ENCODE results near the gene GNMT.

Gene GNMT

DNA sequence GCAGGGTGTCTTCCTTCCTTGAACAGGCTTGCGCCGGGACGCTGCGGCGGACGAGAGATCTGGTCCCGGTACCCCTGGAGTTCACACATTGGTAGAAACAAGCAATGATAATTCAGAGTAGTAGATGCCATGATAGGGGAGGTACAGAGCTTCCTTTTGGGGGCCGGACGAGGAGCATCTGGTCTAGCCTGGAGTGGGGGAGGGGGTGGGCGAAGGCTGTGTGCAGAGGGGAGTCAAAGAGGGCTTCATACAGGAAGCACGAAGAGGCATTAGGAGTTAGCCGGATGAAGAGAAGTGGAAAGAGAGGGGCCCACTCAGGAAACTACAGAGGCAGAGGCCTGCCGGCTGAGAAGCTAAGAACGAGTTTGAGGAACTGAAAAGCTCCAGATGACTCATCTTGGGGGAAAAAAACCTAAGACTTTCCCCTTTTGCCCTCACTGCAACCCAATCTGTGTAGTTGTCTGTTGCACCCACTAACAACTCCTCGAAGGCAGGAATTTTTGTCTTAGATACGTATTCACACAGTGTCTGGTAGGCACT, 30.7 kb upstream of the GNMT start:
- Histone ChIP-seq H3K36me3 (ENCODE audit: insufficient read depth, low read length) (no peaks in the 10 kb centered on the region), H3K27ac (ENCODE audit: low read depth, low read length) (peak overlapping the region; percentile 82), H2AFZ (ENCODE audit: low read length, unreplicated experiment) (peak overlapping the region; percentile 93), H3K79me2 (ENCODE audit: control insufficient read depth, insufficient read depth, low read length, unreplicated experiment) (peaks cover 33% of the 10 kb centered on the region), H3K4me1 (ENCODE audit: control insufficient read depth, insufficient read depth, low read length, unreplicated experiment) (peaks cover 13% of the 10 kb centered on the region), H3K4me3 (ENCODE audit: low read depth, low read length) (peak overlapping the region; percentile 92), H3K27me3 (ENCODE audit: insufficient read depth, low read length) (no peaks in the 10 kb centered on the region)

DNA sequence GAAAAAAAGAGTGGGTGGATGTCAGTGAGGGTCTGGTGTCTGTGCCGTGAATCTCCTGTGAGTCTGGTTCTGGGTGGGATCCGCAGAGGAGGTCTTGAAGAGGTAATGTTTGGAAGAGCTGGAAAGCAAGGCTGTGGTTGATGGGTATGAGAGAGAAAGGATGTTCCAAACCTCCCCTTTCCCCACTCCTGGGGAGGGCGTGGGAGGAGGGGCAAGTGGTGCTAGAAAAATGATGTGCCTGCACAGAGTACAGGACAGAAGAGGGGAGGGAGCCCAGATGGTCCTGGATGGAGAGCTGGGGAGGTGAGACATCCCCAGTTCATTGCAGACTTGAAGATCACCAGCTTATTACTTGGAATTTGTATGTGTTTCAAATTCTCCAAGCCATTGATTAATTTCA, 28.1 kb upstream of the GNMT start:
- Histone ChIP-seq H3K79me2 (ENCODE audit: control insufficient read depth, insufficient read depth, low read length, unreplicated experiment) (peaks cover 33% of the 10 kb centered on the region), H3K4me3 (ENCODE audit: low read depth, low read length) (no peak overlapping the region), H3K36me3 (ENCODE audit: insufficient read depth, low read length) (peaks cover 5% of the 10 kb centered on the region; the same call in 1 of the 2 replicates), H3K4me1 (ENCODE audit: control insufficient read depth, insufficient read depth, low read length, unreplicated experiment) (peaks cover 13% of the 10 kb centered on the region), H3K27me3 (ENCODE audit: insufficient read depth, low read length) (no peaks in the 10 kb centered on the region), H2AFZ (ENCODE audit: low read length, unreplicated experiment) (no peak overlapping the region), H3K27ac (ENCODE audit: low read depth, low read length) (no peak overlapping the region)

DNA sequence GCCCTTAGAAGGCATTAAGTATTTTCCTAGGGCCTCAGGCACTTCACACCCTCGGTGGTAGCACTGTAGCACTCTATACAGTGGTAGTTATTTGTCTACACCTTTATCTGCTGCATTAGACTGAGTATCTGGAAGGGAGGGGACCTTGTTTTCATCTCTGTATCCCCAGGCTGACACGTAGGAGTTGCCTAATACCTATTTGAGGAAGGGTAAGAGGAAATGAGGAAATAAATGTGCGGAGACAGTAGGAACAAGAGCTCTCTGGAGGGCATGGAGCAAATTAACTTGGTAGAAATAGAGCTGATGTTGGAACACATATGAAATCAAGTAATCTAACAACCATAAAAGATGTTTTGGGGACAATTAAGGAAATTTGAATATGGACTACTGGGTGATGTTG, 27.3 kb upstream of the GNMT start:
- Histone ChIP-seq H3K36me3 (ENCODE audit: insufficient read depth, low read length) (peaks cover 5% of the 10 kb centered on the region; the same call in 1 of the 2 replicates), H3K79me2 (ENCODE audit: control insufficient read depth, insufficient read depth, low read length, unreplicated experiment) (peaks cover 33% of the 10 kb centered on the region), H3K27me3 (ENCODE audit: insufficient read depth, low read length) (no peaks in the 10 kb centered on the region), H3K4me3 (ENCODE audit: low read depth, low read length) (no peak overlapping the region), H2AFZ (ENCODE audit: low read length, unreplicated experiment) (no peak overlapping the region), H3K4me1 (ENCODE audit: control insufficient read depth, insufficient read depth, low read length, unreplicated experiment) (peaks cover 13% of the 10 kb centered on the region), H3K27ac (ENCODE audit: low read depth, low read length) (no peak overlapping the region)

DNA sequence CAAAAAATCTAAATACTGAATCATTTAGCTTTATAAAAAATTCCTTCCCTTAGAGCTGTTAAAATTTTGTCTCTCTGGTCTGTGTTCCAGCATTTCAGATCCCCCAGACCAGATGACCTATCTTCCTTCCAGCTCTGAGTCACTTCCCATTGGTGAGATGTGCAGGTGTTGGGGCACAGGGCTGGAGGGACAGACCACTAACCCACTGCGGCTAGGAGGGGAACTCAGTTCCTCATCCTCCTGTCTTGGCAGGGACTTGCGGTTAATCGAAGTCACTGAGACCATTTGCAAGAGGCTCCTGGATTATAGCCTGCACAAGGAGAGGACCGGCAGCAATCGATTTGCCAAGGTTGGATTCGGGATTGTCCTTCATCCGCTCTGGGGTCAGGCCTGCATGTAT, 25.2 kb upstream of the GNMT start:
- Histone ChIP-seq H2AFZ (ENCODE audit: low read length, unreplicated experiment) (no peak overlapping the region), H3K36me3 (ENCODE audit: insufficient read depth, low read length) (peaks cover 5% of the 10 kb centered on the region; the same call in 1 of the 2 replicates), H3K4me3 (ENCODE audit: low read depth, low read length) (no peak overlapping the region), H3K27ac (ENCODE audit: low read depth, low read length) (no peak overlapping the region), H3K27me3 (ENCODE audit: insufficient read depth, low read length) (no peaks in the 10 kb centered on the region), H3K4me1 (ENCODE audit: control insufficient read depth, insufficient read depth, low read length, unreplicated experiment) (peaks cover 8% of the 10 kb centered on the region), H3K79me2 (ENCODE audit: control insufficient read depth, insufficient read depth, low read length, unreplicated experiment) (peaks cover 31% of the 10 kb centered on the region)

DNA sequence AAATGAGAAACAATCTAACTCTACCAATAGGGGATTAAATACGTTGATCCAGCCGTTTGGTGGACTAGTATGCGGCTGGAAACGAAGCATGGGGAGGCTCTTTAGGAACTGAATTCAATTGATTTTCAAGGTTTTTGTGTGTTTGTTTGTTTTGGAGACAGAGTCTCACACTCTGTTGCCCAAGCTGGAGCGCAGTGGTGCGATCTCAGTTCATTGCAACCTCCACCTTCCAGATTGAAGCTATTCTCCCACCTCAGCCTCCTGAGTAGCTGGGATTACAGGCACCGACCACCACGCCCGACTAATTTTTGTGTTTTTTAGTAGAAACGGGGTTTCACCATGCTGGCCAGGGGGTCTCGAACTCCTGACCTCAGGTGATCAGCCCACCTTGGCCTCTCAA, 24.2 kb upstream of the GNMT start:
- no peaks in the 10 kb centered on the region for H3K27me3 ChIP-seq (ENCODE audit: insufficient read depth, low read length)
- no peak overlapping the region for H3K27ac ChIP-seq (ENCODE audit: low read depth, low read length)
- peaks cover 22% of the 10 kb centered on the region for H3K79me2 ChIP-seq (ENCODE audit: control insufficient read depth, insufficient read depth, low read length, unreplicated experiment)
- no peaks in the 10 kb centered on the region for H3K4me1 ChIP-seq (ENCODE audit: control insufficient read depth, insufficient read depth, low read length, unreplicated experiment)
- H2AFZ ChIP-seq (ENCODE audit: low read length, unreplicated experiment): no peak overlapping the region
- H3K36me3 ChIP-seq (ENCODE audit: insufficient read depth, low read length): peaks cover 5% of the 10 kb centered on the region; the same call in 1 of the 2 replicates
- H3K4me3 ChIP-seq (ENCODE audit: low read depth, low read length): no peak overlapping the region

DNA sequence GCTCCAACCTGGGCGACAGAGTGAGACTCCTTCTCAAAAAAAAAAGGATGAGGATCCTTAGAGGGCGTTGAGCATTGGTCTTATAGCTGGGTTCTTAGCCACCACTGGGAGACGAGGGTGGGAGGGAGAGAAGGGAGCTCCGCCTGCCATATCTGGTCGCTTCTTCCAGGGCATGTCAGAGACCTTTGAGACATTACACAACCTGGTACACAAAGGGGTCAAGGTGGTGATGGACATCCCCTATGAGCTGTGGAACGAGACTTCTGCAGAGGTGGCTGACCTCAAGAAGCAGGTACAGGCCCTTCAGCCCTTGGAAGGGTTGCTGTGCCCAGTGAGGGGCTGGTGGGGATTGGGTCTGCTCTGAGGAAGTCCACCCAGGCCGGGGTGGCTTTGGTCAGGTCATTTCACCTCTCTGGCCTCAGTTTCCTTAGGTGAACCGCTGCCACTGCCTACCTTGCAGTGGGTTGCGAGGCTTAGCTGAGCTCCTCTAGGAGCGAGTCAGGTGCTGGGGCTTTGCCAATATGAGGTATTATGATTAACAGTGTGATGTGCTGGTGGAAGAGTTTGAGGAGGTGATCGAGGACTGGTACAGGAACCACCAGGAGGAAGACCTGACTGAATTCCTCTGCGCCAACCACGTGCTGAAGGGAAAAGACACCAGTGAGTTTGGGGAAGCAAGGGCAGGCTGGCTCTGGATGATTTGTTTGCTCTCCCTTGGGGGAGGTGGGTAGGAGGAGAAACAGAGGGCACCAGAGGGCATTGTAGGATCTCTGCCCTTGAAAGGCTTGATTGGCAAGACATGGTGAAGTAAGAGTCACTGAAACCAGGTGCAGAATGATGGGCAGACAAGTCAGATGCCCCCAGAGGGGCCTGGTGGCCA, 22.8 kb upstream of the GNMT start:
- Histone ChIP-seq H3K4me3 (ENCODE audit: low read depth, low read length) (no peak overlapping the region), H3K79me2 (ENCODE audit: control insufficient read depth, insufficient read depth, low read length, unreplicated experiment) (peaks cover 11% of the 10 kb centered on the region), H2AFZ (ENCODE audit: low read length, unreplicated experiment) (no peak overlapping the region), H3K4me1 (ENCODE audit: control insufficient read depth, insufficient read depth, low read length, unreplicated experiment) (no peaks in the 10 kb centered on the region), H3K36me3 (ENCODE audit: insufficient read depth, low read length) (peaks cover 5% of the 10 kb centered on the region; the same call in 1 of the 2 replicates), H3K27me3 (ENCODE audit: insufficient read depth, low read length) (no peaks in the 10 kb centered on the region), H3K27ac (ENCODE audit: low read depth, low read length) (no peak overlapping the region)

DNA sequence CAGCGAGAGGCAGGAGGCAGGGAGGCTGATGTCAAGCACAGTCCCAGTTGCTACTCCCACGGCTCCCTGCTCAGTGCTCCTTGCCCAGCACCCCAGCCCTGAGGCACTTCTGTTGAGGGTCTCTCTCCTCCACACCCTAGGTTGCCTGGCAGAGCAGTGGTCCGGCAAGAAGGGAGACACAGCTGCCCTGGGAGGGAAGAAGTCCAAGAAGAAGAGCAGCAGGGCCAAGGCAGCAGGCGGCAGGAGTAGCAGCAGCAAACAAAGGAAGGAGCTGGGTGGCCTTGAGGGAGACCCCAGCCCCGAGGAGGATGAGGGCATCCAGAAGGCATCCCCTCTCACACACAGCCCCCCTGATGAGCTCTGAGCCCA, 22.1 kb upstream of the GNMT start:
- Histone ChIP-seq H3K4me3 (ENCODE audit: low read depth, low read length) (no peak overlapping the region), H3K27me3 (ENCODE audit: insufficient read depth, low read length) (no peaks in the 10 kb centered on the region), H3K36me3 (ENCODE audit: insufficient read depth, low read length) (peaks cover 5% of the 10 kb centered on the region; the same call in 1 of the 2 replicates), H3K79me2 (ENCODE audit: control insufficient read depth, insufficient read depth, low read length, unreplicated experiment) (peaks cover 5% of the 10 kb centered on the region), H3K27ac (ENCODE audit: low read depth, low read length) (no peak overlapping the region), H3K4me1 (ENCODE audit: control insufficient read depth, insufficient read depth, low read length, unreplicated experiment) (no peaks in the 10 kb centered on the region), H2AFZ (ENCODE audit: low read length, unreplicated experiment) (no peak overlapping the region)

DNA sequence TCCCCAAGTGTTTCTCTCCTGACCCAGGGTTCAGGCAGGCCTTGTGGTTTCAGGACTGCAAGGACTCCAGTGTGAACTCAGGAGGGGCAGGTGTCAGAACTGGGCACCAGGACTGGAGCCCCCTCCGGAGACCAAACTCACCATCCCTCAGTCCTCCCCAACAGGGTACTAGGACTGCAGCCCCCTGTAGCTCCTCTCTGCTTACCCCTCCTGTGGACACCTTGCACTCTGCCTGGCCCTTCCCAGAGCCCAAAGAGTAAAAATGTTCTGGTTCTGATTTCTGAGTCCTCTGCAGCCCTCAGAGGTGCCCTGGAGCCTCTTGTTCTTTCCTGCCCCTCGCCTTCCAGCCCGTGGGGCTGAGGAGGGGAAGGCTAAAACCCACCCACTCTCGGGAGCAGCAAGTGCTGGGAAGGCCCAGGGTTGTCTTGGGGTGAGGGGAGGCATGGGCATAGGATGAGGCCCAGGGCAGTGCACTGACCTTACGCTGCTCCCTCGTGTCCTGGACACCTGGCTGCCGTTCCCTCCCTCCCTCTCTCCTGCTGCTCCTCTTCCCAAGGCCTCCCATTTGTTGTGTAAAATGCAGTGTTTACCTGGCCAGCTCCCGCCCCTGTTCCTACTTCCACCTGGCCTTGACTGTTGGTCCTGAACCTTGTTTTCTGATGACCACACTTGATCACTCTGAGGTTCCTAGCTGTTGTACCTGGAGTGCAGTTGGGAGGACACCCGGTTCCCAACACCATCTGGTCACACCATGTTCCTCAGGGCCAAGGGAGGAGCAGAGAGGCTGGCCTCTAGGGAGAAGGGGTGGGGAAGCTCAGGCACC, 21.4 kb upstream of the GNMT start:
- H3K4me1 ChIP-seq (ENCODE audit: control insufficient read depth, insufficient read depth, low read length, unreplicated experiment): no peaks in the 10 kb centered on the region
- peaks cover 5% of the 10 kb centered on the region; the same call in 1 of the 2 replicates for H3K36me3 ChIP-seq (ENCODE audit: insufficient read depth, low read length)
- H3K27ac ChIP-seq (ENCODE audit: low read depth, low read length): no peak overlapping the region
- peaks cover 3% of the 10 kb centered on the region for H3K79me2 ChIP-seq (ENCODE audit: control insufficient read depth, insufficient read depth, low read length, unreplicated experiment)
- H2AFZ ChIP-seq (ENCODE audit: low read length, unreplicated experiment): no peak overlapping the region
- H3K4me3 ChIP-seq (ENCODE audit: low read depth, low read length): no peak overlapping the region
- no peaks in the 10 kb centered on the region for H3K27me3 ChIP-seq (ENCODE audit: insufficient read depth, low read length)

DNA sequence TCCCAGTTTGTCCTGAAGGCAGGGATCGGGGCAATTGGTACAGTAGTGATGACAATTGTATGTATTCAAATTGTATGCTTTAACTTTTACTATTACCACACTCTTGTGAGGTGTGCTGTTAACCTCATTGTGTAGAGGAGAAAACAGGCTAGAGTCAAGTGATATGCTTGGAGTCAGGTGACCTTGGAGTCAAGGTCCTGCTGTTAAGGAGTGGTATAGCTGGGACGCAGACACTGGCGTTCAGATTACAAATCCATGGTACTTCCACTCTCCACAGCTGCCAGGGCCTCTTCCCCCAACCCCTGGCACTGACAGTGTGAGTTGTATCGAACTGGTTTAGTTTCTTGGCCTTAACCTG, 20.8 kb upstream of the GNMT start:
- no peaks in the 10 kb centered on the region for H3K27me3 ChIP-seq (ENCODE audit: insufficient read depth, low read length)
- H3K4me1 ChIP-seq (ENCODE audit: control insufficient read depth, insufficient read depth, low read length, unreplicated experiment): no peaks in the 10 kb centered on the region
- no peak overlapping the region for H2AFZ ChIP-seq (ENCODE audit: low read length, unreplicated experiment)
- no peak overlapping the region for H3K27ac ChIP-seq (ENCODE audit: low read depth, low read length)
- H3K36me3 ChIP-seq (ENCODE audit: insufficient read depth, low read length): peaks cover 5% of the 10 kb centered on the region; the same call in 1 of the 2 replicates
- no peak overlapping the region for H3K4me3 ChIP-seq (ENCODE audit: low read depth, low read length)
- H3K79me2 ChIP-seq (ENCODE audit: control insufficient read depth, insufficient read depth, low read length, unreplicated experiment): peaks cover under 1% of the 10 kb centered on the region

DNA sequence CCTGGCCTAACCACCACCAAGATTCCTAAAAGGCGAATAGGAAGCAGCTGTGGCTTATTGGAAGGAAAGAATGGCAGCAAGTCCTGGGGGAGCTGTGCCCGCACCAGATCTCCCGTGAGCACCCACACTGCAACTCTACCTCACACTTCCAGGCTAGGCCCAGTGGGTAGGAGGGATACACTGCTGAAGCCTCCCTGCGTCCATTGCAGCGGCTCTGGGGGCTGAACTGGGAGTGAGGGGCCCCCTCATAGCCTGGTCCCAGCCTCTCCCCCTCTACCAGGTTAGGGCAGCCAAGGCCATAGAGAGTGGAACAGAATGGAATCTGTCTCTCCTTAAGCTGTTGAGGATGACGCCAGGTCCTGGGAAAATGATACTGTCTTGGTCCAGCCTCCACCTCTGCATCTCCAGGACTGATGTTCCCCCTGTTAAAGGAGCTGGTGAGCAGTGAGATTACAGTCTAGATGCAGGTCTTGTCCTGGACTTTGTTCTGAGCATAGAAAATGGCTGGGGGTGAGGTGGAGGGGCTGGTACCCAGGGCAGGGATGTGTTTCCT, 20.0 kb upstream of the GNMT start:
- Histone ChIP-seq H3K4me3 (ENCODE audit: low read depth, low read length) (no peak overlapping the region), H3K4me1 (ENCODE audit: control insufficient read depth, insufficient read depth, low read length, unreplicated experiment) (no peaks in the 10 kb centered on the region), H3K79me2 (ENCODE audit: control insufficient read depth, insufficient read depth, low read length, unreplicated experiment) (no peaks in the 10 kb centered on the region), H3K27ac (ENCODE audit: low read depth, low read length) (no peak overlapping the region), H3K36me3 (ENCODE audit: insufficient read depth, low read length) (peaks cover 2% of the 10 kb centered on the region; the same call in 1 of the 2 replicates), H3K27me3 (ENCODE audit: insufficient read depth, low read length) (no peaks in the 10 kb centered on the region), H2AFZ (ENCODE audit: low read length, unreplicated experiment) (no peak overlapping the region)
